ENCODE measurements around the gene WDR20. TPM values are rescaled to one million over a fixed set of nuclear protein-coding genes. Genes with fewer than 3 reads are reported as not detected.
"Not testable (repeated sequence)": the region's sequence is repeated elsewhere in the genome, so short reads cannot be mapped to it uniquely, and the experiment has no call there.

Gene WDR20
- total and polyA plus RNA-seq, 7 donors = 13.8 to 32.1 (median 21.0) TPM

DNA sequence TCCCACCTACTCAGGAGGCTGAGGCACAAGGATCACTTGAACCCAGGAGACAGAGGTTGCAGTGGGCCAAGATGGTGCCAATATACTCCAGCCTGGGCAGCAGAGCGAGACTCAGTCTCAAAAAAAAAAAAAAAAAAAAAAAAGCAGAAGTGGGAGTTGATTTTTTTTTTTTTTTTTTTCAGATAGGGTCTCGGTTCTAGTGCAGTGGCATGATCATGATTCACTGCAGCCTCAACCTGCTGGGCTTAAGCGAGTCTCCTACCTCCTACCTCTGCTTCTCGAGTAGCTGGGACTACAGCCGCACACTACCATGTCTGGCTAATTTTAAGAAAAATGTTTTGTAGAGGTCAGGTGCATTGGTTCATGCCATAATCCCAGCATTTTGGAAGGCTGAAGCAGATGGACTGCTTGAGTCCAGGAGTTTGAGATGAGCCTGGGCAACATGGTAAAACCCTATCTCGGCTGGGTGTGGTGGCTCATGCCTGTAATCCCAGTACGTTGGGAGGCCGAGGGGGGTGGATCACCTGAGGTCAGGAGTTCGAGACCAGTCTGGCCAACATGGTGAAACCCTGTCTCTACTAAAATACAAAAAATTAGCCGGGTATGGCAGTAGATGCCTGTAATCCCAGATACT is 36.5 kb upstream of the WDR20 start:
- Histone ChIP-seq H3K36me3 (no peaks in the 10 kb centered on the region), H3K9me3 (no peaks in the 10 kb centered on the region), H3K27me3 (no peaks in the 10 kb centered on the region), H3K27ac (no peak overlapping the region), H3K4me1 (no peaks in the 10 kb centered on the region), H3K4me3 (no peak overlapping the region)
- TF ChIP-seq EP300 (IDR thresholded peaks at IDR 0.05) (no peak), POLR2A (IDR thresholded peaks at IDR 0.05) (no peak), CTCF (IDR thresholded peaks at IDR 0.05) (no peak), POLR2AphosphoS5 (IDR thresholded peaks at IDR 0.05) (no peak)
- 81 to 91% methylated on average over 10 of the region's 10 CpGs for WGBS, 2 donors
- intact Hi-C loops (cut with DNase I) = no loop called here
- DNase-seq = peak; percentile 41

DNA sequence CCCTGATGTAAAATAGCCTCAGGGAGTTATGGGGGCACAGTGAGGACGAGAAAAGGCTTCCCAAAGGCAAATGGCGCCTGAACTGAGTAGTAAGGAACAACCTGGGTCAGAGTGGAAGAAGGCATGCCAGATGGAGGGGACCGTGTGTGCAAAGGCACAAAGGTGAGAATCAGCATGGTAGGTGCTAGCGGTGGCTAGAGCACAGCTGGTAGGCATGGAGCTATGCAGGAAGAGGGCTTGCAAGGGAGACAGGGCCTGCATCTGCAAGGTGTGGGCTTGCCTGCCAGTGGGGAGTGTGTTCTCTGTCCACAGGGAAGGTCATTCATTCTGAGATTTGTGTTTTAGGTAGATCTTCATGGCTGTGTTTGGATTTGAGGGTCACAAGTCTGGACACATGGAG is 34.3 kb upstream of the WDR20 start:
- Histone ChIP-seq H3K27me3 (no peaks in the 10 kb centered on the region), H3K27ac (no peak overlapping the region), H3K4me3 (no peak overlapping the region), H3K4me1 (no peaks in the 10 kb centered on the region), H3K9me3 (no peaks in the 10 kb centered on the region), H3K36me3 (no peaks in the 10 kb centered on the region)
- DNase-seq = peak; percentile 3
- intact Hi-C loops (cut with DNase I) = no loop called here
- WGBS, 2 donors = 89% methylated on average over 4 of the region's 4 CpGs
- TF ChIP-seq POLR2A (IDR thresholded peaks at IDR 0.05) (no peak), POLR2AphosphoS5 (IDR thresholded peaks at IDR 0.05) (no peak), EP300 (IDR thresholded peaks at IDR 0.05) (no peak), CTCF (IDR thresholded peaks at IDR 0.05) (no peak)

DNA sequence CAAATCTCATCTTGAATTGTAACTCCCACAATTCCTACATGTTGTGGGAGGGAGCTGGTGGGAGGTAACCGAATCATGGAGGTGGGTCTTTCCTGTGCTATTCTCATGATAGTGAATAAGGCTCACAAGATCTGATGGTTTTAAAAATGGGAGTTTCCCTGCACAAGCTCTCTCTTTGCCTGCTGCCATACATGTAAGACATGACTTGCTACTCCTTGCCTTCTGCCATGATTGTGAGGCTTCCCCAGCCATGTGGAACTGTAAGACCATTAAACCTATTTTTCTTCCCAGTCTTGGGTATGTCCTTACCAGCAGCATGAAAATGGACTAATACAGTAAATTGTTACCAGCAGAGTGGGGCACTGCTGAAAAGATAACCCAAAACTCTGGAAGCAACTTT is 30.4 kb upstream of the WDR20 start:
- H3K4me3 ChIP-seq; H3K36me3 ChIP-seq; H3K27me3 ChIP-seq; H3K9me3 ChIP-seq; H3K27ac ChIP-seq; intact Hi-C loops (cut with DNase I); H3K4me1 ChIP-seq: not testable (repeated sequence)
- 89 to 92% methylated on average over 1 of the region's 1 CpG for WGBS, 2 donors
- DNase-seq = peak; percentile 2

DNA sequence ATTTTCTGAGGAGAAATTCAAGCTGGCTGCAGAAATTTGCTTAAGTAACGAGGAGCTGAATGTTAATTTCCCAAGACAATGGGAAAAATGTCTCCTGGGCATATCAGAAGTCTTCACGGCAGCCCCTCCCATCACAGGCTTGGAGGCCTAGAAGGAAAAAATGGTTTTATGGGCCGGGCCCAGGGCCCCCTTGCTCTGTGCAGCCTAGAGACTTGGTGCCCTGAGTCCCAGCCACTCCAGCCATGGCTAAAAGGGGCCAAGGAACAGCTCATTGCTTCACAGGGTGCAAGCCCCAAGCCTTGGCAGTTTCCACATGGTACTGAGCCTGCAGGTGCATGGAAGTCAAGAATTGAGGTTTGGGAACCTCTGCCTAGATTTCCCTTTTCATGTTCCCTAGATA is 28.6 kb upstream of the WDR20 start:
- Histone ChIP-seq H3K27me3 (no peaks in the 10 kb centered on the region), H3K27ac (no peak overlapping the region), H3K4me1 (no peaks in the 10 kb centered on the region), H3K4me3 (no peak overlapping the region), H3K9me3 (no peaks in the 10 kb centered on the region), H3K36me3 (no peaks in the 10 kb centered on the region)
- intact Hi-C loops (cut with DNase I) = no loop called here
- TF ChIP-seq POLR2AphosphoS5 (IDR thresholded peaks at IDR 0.05) = no peak
- TF ChIP-seq CTCF (IDR thresholded peaks at IDR 0.05) = no peak
- TF ChIP-seq EP300 (IDR thresholded peaks at IDR 0.05) = no peak
- TF ChIP-seq POLR2A (IDR thresholded peaks at IDR 0.05) = no peak
- WGBS, 2 donors = 89 to 90% methylated on average over 3 of the region's 3 CpGs
- DNase-seq = peak; percentile 34

GRCh38 chr14:102116361-102117180 is 23.1 kb upstream of the WDR20 start:
- Histone ChIP-seq H3K27ac (no peak overlapping the region), H3K4me3 (no peak overlapping the region), H3K27me3 (no peaks in the 10 kb centered on the region), H3K9me3 (no peaks in the 10 kb centered on the region), H3K4me1 (no peaks in the 10 kb centered on the region), H3K36me3 (no peaks in the 10 kb centered on the region)
- WGBS, 2 donors = 96 to 97% methylated on average over 13 of the region's 13 CpGs
- DNase-seq = peak; percentile 57
- no peak for TF ChIP-seq POLR2A (IDR thresholded peaks at IDR 0.05)
- no peak for TF ChIP-seq CTCF (IDR thresholded peaks at IDR 0.05)
- TF ChIP-seq POLR2AphosphoS5 (IDR thresholded peaks at IDR 0.05) = no peak
- no peak for TF ChIP-seq EP300 (IDR thresholded peaks at IDR 0.05)
- intact Hi-C loops (cut with DNase I) = no loop called here

All from sigmoid colon (tissue), 7 donors.